ENCODE measurements around the gene CHRND.

DNA sequence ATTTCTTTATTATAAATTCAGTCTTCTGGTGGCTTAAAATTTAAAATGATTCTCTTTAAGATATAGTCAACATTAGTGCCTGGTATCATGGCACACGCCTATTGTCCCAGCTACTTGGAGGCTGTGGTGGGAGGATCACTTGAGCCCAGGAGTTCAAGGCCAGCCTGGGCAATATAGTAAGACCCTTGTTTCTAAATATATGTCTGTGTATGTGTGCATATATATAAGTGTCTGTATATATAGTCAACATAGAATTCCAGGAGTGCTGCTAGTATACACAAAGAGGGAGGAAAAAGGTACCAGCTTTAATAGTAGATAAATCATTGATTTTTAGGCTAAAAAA is 49.4 kb downstream of the CHRND start:
- TF ChIP-seq, protein P1, sequence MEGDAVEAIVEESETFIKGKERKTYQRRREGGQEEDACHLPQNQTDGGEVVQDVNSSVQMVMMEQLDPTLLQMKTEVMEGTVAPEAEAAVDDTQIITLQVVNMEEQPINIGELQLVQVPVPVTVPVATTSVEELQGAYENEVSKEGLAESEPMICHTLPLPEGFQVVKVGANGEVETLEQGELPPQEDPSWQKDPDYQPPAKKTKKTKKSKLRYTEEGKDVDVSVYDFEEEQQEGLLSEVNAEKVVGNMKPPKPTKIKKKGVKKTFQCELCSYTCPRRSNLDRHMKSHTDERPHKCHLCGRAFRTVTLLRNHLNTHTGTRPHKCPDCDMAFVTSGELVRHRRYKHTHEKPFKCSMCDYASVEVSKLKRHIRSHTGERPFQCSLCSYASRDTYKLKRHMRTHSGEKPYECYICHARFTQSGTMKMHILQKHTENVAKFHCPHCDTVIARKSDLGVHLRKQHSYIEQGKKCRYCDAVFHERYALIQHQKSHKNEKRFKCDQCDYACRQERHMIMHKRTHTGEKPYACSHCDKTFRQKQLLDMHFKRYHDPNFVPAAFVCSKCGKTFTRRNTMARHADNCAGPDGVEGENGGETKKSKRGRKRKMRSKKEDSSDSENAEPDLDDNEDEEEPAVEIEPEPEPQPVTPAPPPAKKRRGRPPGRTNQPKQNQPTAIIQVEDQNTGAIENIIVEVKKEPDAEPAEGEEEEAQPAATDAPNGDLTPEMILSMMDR (optimal IDR thresholded peaks at IDR 0.05 in 1 of 3, IDR thresholded peaks at IDR 0.05 in 1 of 3, conservative IDR thresholded peaks at IDR 0.05 in 1 of 3; ENCODE audit: extremely low read depth in 1 of 3, insufficient read depth in 2 of 3, low read length in 3 of 3): no peak
- TF ChIP-seq EZH2 (IDR thresholded peaks at IDR 0.05; ENCODE audit: low read length): no peak

All from keratinocyte (primary cell).